K562 (cell line): ENCODE data around the gene FYB2. TPM values are rescaled to one million over a fixed set of nuclear protein-coding genes. Genes with fewer than 3 reads are reported as not detected.

Experiments
- CUX1 ChIP-seq: fragments of 200-800 bp; sonication (Bioruptor generic); IDR thresholded peaks from 2 replicates; pipeline ENCODE4 v1.6.1; 2016; ENCODE audit warnings: missing genetic modification characterization, missing compliant biosample characterization
- HDAC1 ChIP-seq, 2 experiments: fragments of 450-650 bp; IDR thresholded peaks; 2 replicates each; pipeline ENCODE4 v1.6.1; 2016 to 2017; ENCODE audit warnings: inconsistent platforms in 1 of 2, mild to moderate bottlenecking in 1 of 2, moderate library complexity in 1 of 2
- TSC22D4 ChIP-seq: fragments of 450-650 bp; IDR thresholded peaks from 2 replicates; pipeline ENCODE4 v1.6.1; 2016; ENCODE audit warnings: missing genetic modification characterization, missing biosample characterization, control low read depth
- ZNF583 ChIP-seq: fragments of 250-450 bp; sonication (Bioruptor Pico); IDR thresholded peaks from 2 replicates; pipeline ENCODE4 v1.4.0; 2020
- polyA plus RNA-seq, 8 experiments: library from polyadenylated mRNA; depleted of rRNA in 4 of 8; stranded (reverse) in 5 of 8; unstranded in 3 of 8; fragments of >200 nt; fragmentation: Nextera tagmentation in 2 of 8; fragmentation: Illumina TruSeq in 1 of 8; extraction: Ambion mirVana in 2 of 8; extraction: Trizol in 1 of 8; gene quantifications; 2 replicates each; pipeline versions ENCODE4 v1.2.1 to v1.2.3, GENCODE V29; 2011 to 2014; ENCODE audit warnings: inconsistent platforms in 1 of 8, missing spikeins in 1 of 8
- total RNA-seq, 7 experiments: library from RNA; depleted of rRNA in 6 of 7; stranded (reverse); fragments of >200 nt in 6 of 7; fragmentation: Illumina TruSeq in 2 of 7; extraction: Trizol in 2 of 7; gene quantifications; 2 replicates each; pipeline versions ENCODE4 v1.2.1 to v1.2.3, GENCODE V29; 2011 to 2021; ENCODE audit warnings: low replicate concordance in 1 of 7
- TF ChIP-seq, protein P1 (sequence below): fragments of 450-650 bp; formaldehyde crosslinking; IDR thresholded peaks from 2 replicates; pipeline ENCODE4 v1.4.0; 2020; ENCODE audit warnings: mild to moderate bottlenecking, moderate library complexity
- TF ChIP-seq, protein P2 (sequence below), 2 experiments: fragments of 450-650 bp in 1 of 2; sonication (generic) in 1 of 2; formaldehyde crosslinking in 1 of 2; IDR thresholded peaks in 1 of 2; conservative IDR thresholded peaks in 1 of 2; 2 replicates each; pipeline versions ENCODE4 v1.6.1 to v1.8.1; 2016 to 2023; ENCODE audit warnings: mild to moderate bottlenecking in 2 of 2, moderate library complexity in 2 of 2, inconsistent platforms in 1 of 2, missing genetic modification reagents in 1 of 2
- TF ChIP-seq, protein P3 (sequence below): fragments of 250-450 bp; sonication (Bioruptor Pico); IDR thresholded peaks from 2 replicates; pipeline ENCODE4 v1.8.0; 2021; ENCODE audit warnings: mild to moderate bottlenecking, moderate library complexity

Gene FYB2
- total and polyA plus RNA-seq, 9 of the 15 experiments (the other 6 are each of a cell fraction or from before 2014, with no cell fraction given), result not detected

DNA sequence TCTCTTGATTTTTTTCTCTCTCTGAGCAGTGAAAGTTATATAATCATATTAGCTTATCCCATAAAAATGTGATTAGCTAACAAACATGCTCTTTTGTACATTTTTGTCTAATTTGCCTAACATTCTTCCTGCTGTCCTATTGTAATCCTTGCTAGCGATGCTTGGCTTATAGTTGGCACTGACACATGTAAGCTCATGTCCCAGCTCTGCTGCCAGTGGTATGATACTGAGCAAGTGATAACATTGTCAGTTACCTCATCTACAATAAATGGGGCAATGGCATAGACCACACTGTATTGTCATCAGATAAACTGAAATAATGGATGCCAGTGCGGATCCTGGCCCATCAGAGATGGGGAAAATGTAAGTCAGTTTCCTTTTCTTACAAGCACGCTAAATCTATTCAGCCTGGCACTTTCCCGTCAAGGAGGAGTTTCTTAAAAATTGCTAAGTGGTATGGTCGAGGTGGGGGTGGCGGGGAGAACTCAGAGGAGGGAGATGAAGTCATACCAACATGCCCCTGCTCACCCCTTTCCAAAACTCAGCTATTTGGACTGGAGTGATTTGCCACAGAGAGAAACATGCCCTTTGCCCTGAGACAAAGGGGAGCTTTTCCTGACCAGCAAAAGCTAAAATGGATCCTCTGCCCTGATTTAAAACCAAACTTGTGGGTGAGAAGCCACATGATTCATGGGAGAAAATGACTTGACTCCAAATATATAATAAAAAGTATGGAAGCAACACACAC is 1.3 kb downstream of the FYB2 start (continued):
- TF ChIP-seq TSC22D4 (no peak), CUX1 (CRISPR knock-in tag) (no peak), ZNF583 (no peak), HDAC1 (IDR thresholded peaks at IDR 0.05) (no peak)
- TF ChIP-seq, protein P1, sequence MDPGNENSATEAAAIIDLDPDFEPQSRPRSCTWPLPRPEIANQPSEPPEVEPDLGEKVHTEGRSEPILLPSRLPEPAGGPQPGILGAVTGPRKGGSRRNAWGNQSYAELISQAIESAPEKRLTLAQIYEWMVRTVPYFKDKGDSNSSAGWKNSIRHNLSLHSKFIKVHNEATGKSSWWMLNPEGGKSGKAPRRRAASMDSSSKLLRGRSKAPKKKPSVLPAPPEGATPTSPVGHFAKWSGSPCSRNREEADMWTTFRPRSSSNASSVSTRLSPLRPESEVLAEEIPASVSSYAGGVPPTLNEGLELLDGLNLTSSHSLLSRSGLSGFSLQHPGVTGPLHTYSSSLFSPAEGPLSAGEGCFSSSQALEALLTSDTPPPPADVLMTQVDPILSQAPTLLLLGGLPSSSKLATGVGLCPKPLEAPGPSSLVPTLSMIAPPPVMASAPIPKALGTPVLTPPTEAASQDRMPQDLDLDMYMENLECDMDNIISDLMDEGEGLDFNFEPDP (CRISPR knock-in tag), result no peak
- TF ChIP-seq, protein P2, sequence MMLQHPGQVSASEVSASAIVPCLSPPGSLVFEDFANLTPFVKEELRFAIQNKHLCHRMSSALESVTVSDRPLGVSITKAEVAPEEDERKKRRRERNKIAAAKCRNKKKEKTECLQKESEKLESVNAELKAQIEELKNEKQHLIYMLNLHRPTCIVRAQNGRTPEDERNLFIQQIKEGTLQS (IDR thresholded peaks at IDR 0.05), result no peak
- TF ChIP-seq, protein P2 (CRISPR knock-in tag; conservative IDR thresholded peaks at IDR 0.05), result no peak
- TF ChIP-seq, protein P3, sequence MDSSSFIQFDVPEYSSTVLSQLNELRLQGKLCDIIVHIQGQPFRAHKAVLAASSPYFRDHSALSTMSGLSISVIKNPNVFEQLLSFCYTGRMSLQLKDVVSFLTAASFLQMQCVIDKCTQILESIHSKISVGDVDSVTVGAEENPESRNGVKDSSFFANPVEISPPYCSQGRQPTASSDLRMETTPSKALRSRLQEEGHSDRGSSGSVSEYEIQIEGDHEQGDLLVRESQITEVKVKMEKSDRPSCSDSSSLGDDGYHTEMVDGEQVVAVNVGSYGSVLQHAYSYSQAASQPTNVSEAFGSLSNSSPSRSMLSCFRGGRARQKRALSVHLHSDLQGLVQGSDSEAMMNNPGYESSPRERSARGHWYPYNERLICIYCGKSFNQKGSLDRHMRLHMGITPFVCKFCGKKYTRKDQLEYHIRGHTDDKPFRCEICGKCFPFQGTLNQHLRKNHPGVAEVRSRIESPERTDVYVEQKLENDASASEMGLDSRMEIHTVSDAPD, result no peak
